NCI-H1092 (cell line): ENCODE data around the gene SLC22A7.

Experiments
- DNase-seq: peaks from one replicate; lab custom pipeline; 2025; lab: John Stamatoyannopoulos, UW

SLC22A7 gene

GRCh38 chr6:43297644-43298564 is at the start of gene SLC22A7:
Gene SLC22A7, plus strand, starts transcription at chr6:43298260. Its CDS starts 99 bp downstream, at chr6:43298359.
- DNase-seq: peak; percentile 18

GRCh38 chr6:43248791-43249190 is 49.3 kb upstream of the SLC22A7 start:
- no peak for DNase-seq

- DNase-seq: no peak
These were observed 47.1 kb upstream of the SLC22A7 start for GRCh38 chr6:43250992-43251373.

GRCh38 chr6:43253401-43253800 is 44.7 kb upstream of the SLC22A7 start:
- DNase-seq: no peak

GRCh38 chr6:43254138-43254817 is 43.8 kb upstream of the SLC22A7 start:
- no peak for DNase-seq

- no peak for DNase-seq
These were observed 43.2 kb upstream of the SLC22A7 start for GRCh38 chr6:43254846-43255245.

GRCh38 chr6:43255408-43256054 is 42.5 kb upstream of the SLC22A7 start:
- no peak for DNase-seq

GRCh38 chr6:43256670-43257366 is 41.2 kb upstream of the SLC22A7 start:
- no peak for DNase-seq

GRCh38 chr6:43257367-43258145 is 40.5 kb upstream of the SLC22A7 start:
- no peak for DNase-seq

- DNase-seq: no peak
These were observed 39.9 kb upstream of the SLC22A7 start for GRCh38 chr6:43258180-43258579.

- DNase-seq: no peak
These were observed 39.0 kb upstream of the SLC22A7 start for GRCh38 chr6:43258807-43259686.

- no peak for DNase-seq
These were observed 37.3 kb upstream of the SLC22A7 start for GRCh38 chr6:43260791-43261190.

GRCh38 chr6:43261198-43261597 is 36.9 kb upstream of the SLC22A7 start:
- no peak for DNase-seq

- DNase-seq: no peak
These were observed 35.9 kb upstream of the SLC22A7 start for GRCh38 chr6:43262000-43262779.

GRCh38 chr6:43262780-43263313 is 35.2 kb upstream of the SLC22A7 start:
- no peak for DNase-seq

GRCh38 chr6:43263314-43264178 is 34.5 kb upstream of the SLC22A7 start:
- peak; percentile 80 for DNase-seq

- no peak for DNase-seq
These were observed 33.4 kb upstream of the SLC22A7 start for GRCh38 chr6:43264599-43265145.

GRCh38 chr6:43265564-43265963 is 32.5 kb upstream of the SLC22A7 start:
- DNase-seq: no peak
